GM23248 (cell line): Measurements from ENCODE around the gene CPLX3.

Source experiments
- EZH2 ChIP-seq: fragments of 200-600 bp; sonication (generic); IDR thresholded peaks from 2 replicates; pipeline ENCODE4 v1.6.1; 2018; ENCODE audit warnings: antibody characterized with exemption, mild to moderate bottlenecking; ENCODE audit not compliant: insufficient read depth, poor library complexity, severe bottlenecking
- EZH2phosphoT487 ChIP-seq: fragments of 200-600 bp; sonication (generic); IDR thresholded peaks from 2 replicates; pipeline ENCODE4 v1.6.1; 2018; ENCODE audit warnings: antibody characterized with exemption, moderate library complexity, mild to moderate bottlenecking, low read depth; ENCODE audit not compliant: insufficient read depth

GRCh38 chr15:74807282-74807681 lies 19.1 kb upstream of the CPLX3 start:
- TF ChIP-seq EZH2phosphoT487 (no peak), EZH2 (no peak)
